NCI-H1092 treated with DMSO at 0.1 percent for 48 hours (cell line): ENCODE data around the gene PDHX.
"Not testable (repeated sequence)": the region's sequence is repeated elsewhere in the genome, so short reads cannot be mapped to it uniquely, and the experiment has no call there.

Experiments used
- DNase-seq: peaks from one replicate; lab custom pipeline; 2025; lab: John Stamatoyannopoulos, UW

PDHX gene

DNA sequence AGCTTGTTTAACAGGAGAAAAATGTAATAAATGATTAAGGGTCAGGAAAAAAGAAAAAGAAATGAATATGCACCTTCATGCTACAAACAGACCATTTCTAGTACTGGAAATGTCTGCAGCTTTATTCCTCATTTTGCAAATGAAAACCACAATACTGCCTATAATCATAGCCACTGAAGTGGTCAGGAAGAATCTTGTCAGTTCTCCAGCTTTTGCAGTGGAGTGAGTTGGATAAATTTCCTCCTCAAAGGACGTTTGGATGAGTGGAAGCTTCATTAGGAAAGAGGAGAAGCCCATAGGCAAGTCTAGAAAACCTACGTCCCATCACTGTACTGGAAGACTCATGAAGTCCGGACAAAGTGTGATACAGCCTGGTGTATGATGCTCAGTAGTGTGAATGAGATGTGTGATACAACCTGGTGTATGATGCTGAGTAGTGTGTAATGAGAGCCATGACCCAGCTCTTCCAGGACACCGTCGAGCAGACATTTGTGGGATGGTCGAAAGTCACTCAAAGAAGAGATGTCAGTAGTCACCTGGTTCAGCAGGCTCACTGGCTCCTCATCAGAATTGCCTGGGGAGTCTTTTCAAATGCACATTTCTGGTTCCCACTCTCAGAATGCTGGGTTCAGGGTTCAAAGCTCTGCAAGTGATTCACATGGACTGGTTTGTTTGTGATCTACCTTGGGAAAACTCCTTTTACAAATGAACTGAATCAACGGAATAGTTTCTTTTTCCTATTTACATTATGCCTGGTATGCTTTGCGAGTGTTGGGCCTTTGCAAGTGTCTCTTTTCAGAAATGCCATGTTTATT, 101.3 kb downstream of the PDHX start:
- DNase-seq, result no peak

DNA sequence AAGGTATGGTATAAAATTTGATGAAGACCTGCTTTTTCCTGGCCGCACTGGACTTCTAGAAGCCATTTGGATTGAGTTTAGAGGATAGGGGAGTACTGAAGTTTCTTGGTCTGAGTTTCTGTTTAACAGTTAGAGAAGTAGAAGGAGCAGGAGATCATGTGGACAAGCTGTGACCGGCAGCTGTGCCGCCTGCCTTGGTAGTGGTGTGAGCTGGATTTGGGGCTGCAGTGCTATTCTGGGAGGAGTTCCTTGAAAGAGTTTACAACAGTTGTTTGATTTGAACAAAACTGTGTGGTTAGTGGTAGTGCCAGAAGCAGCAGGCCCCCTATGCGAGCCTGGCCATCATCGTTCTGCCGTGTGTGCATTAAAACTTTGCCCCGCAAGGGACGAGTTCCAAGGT, 105.2 kb downstream of the PDHX start:
- no peak for DNase-seq

GRCh38 chr11:35023940-35024339, 107.5 kb downstream of the PDHX start:
- DNase-seq, result not testable (repeated sequence)

DNA sequence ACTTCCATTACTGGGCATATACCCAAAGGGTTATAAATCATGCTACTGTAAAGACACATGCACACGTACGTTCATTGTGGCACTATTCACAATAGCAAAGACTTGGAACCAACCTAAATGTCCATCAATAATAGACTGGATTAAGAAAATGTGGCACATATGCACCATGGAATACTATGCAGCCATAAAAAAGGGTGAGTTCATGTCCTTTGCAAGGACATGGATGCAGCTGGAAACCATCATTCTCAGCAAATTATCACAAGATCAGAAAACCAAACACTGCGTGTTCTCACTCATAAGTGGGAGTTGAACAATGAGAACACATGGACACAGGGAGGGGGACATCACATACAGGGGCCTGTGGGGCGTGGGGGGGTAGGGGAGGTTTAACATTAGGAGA, 111.6 kb downstream of the PDHX start:
- not testable (repeated sequence) for DNase-seq

DNA sequence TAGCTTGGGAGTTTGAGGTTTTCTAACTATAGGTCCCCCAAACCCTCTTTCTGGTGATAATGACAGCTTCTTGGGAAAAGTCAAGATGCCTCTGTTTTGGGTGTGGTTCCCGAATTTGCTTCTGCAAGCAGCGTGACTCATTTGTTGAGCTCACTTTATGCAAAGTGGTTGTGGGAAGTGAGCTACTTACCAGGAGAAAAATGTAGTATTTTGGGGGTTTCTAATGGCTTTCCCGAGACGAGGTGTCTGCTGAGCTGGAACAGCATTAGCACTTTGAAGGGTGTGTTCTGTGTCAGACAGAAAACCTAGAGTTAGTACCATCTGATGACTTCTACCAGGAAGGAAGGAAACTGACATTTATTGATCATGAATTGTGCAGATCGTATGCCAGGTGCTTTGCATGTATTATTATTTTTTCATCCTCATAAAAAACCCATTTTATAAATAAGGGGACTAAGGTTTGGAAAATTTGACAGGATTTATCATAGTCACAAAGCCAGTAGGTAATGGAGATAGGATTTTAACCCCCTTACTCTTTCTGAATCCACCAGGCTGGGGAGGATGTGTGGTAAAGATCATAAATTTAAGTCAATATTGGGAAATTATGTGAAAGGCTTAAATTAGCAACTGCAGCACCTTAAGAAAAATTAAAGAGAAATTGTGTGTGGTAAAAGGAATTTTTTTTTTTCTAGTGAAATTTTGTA, 113.7 kb downstream of the PDHX start:
- DNase-seq, result no peak

DNA sequence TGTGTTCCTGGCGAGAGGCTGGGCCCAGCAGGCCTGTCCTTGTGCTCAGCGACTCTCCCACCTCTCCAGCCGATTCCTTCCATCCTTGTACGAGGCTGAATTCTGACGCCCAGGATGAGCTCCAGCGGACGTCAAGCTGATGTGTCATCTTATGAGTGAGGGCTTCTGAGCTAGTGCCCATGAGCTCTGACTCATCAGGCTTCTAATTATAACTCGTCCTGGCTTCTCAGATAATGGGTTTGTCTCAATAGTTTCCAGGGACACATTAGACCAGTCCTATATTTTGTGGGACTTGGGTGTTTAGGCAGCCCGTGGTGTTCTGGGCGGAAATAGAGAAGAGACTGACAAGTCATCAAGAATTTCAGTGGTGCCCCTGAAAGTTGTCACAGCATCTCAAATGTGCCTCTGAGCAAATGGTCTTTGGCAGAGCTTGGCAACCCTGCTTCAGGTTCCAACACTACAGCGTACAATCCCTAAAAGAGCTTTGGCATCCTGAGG, 114.3 kb downstream of the PDHX start:
- no peak for DNase-seq

DNA sequence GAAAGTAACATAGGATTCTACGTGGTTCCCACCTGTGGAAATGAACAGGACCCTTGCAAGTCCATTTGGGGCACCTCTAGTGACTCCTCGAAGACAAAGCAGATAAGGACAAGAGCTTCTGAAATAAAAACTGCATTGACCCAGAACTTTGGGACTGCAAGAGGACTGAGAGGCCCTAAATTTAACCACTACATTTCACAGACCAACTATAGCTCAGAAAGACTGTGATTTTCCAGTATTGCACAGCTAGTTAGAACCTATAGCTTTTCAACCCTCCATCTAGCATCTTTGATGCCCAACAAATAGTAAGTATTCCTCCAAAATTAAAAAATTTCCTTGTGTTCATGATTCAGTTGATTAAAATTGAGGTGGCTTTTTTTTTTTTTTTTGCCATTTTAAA, 114.9 kb downstream of the PDHX start:
- no peak for DNase-seq

DNA sequence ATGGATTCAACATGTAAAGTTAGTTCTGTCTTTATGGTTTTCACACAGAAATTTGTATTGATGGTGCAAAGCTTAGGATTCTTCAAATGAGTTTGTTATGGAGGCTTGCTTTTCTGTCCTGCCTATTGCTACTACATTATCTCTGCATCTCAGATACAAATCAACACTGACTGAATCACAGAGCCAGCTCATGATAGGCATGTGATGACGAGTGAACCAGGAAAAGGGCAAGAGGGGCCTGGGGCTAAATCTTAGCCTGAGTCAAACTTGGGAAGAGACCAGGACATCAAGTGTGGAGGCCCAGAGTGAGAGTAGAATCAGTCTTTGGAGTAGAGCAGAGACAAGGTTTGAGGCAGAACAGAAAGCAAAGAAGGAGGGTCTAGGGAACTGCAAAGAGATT, 115.4 kb downstream of the PDHX start:
- no peak for DNase-seq

DNA sequence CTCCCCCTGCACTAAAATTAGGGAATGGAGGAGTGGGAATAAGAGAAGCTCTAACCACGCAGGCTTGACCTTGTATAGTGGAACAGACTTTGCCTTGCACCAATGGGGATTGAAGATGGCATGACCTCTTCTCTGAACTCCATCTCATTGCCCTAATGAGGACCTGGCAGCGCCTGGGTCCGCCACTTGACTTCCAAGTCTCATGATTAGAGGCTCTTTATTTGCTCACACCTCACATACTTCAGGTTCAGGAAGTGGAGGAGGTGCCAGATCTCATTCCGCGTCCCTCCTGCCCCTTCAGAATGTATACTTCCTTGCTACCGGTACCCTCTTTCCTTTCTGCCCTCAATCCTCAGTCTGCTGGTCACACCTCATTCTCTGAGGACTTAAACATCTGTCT, 116.6 kb downstream of the PDHX start:
- no peak for DNase-seq

- no peak for DNase-seq
These were observed 118.0 kb downstream of the PDHX start for GRCh38 chr11:35034401-35034800.

DNA sequence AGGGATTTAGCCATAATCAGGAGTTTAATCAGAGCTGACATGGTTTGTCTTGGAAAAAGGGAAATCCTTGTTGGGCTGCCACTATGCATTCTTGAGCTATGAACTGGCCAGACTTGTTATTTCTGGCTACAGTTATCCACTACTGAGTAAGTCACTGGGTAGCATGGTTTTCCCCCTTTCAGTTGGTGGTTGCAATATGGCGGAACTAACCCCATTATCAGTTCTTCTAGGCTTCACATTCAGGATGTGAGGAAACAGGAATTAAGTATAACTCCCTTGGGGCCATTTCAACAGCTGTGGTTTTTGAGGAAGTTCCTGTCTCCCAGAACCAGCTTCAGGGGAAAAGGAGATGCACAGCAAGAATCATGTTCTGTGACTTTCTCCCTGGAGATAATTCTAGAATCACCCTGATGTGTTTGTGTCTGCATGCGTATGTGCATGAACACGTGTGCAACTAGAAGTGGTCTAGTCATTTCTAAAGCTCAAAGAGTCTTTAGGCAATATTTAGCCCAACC, 119.5 kb downstream of the PDHX start:
- no peak for DNase-seq

DNA sequence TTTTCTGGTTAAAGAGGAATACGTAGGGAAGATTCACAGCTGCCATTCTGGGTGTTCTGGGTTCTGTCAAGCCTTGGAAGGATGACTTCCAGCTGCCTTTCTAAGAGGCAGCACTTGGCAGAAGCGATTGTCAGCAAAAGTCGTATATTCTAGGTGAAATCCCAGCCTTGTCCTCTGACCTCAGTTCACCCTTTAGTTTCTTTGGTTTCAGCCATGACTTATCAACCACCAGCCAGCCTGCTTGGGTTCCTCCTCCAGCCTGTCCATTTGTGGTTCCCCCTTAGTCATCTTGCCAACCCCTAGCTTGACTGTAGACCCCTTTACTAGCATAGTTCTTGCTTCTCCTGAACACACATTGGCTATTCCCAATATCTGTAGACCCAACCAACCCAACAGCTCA, 120.2 kb downstream of the PDHX start:
- DNase-seq, result no peak

DNA sequence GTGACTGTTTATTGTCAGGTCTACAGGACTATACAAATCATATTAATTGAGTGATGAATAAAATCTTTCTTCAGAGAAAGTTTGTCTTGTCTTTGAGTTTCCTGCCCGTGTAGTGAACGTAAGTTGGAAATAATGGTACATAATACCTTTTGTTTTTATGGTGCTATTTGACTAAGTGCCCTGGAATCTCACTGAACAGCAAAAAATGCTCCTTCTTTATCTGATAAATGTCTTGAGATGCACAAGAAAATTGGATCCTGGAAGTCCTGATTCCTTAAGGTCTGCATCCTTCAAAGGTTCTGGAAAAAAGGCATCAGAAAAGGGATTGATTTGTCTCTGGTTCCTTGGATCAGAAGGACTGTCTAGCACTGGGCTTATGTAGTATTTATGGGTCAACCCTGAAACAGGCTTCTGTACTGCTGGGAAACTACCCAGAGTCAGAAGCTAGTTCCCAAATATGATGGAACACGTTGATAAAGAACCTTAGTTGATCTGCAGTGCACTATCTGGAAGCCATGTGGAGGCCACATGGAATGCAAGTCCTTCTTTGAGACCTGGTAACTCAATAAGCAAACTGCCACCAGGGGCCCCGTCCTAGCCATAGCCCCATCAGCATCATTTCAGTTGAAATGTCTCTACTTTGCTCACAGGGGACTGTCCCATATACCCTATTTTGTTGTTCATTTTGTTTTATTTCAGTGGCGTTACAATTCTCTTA, 122.0 kb downstream of the PDHX start:
- DNase-seq, result no peak

- DNase-seq, result no peak
These were observed 122.7 kb downstream of the PDHX start for GRCh38 chr11:35039076-35039475.

DNA sequence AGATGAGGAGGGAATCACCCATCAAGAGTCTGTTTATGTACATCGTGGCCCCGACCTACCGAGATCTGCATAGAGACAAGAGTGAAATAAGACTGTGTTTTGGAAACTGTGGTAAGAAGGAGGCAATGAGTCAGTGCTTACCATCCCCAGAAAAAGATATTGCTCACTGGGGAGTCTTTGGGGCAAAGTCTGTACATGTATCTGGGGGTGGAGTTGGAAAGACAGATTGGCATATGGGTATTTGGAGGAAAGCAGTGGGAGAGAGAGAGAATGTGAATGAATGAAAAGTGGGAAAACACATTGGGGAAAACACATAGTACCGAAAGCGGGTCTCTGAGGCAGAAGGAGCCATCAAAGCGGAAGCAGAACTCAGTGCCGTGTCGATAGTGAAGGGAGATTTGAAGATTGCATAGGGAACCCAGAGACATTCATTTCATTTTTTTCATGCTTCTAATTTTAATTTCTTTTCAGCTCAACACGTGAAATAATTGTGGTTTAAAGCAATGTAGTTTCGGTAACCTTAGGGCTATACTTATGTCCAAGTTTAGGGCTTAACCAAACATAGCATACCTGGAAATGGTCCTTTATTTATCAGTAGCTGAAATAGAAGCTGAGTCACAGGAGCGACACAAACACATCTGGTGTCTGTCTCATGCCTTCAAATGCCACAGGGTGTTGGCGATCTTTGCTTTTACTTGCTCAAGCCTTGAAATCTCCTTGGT, 124.0 kb downstream of the PDHX start:
- no peak for DNase-seq

DNA sequence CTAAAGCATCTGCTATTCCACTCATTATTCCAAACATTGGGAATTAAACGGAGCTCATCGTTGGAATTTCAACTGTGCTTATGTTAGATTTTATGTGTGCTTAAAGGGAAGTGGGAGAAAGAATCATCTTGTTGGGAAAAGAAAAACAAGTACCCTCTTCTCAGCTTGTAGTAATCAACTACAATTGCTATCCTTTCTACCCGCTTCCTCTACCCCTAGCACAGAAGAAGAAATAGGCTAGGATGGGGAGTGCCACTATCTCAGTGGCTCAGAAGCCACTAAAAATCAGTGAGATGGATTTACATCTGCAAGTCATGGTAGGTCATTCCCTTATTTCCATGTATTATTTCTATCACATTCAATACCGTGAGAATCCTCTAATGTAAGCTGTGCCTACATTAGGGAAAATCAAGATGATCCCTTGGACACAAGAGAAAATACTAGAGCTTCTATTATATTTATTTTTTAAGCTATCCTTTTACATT, 124.7 kb downstream of the PDHX start:
- no peak for DNase-seq

DNA sequence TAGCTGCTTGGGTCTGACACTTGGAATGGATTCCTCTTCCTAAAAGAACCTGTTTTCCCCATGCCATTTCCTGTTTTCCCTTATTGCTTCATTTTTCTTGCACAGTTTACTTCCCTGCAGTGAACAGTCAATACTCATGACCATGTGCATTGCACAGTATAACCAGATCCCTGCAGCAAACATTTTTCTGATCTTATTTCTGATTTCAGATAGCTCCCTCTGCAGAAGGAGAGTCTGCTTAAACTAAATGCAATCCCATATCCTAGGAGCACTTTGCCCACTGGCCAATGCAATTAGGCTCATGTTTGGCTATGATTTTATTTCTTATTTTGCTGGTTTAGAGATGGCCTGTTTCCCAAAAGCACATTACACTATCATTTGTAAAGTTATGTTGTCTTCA, 125.8 kb downstream of the PDHX start:
- no peak for DNase-seq

GRCh38 chr11:35042913-35043312, 126.5 kb downstream of the PDHX start:
- no peak for DNase-seq

- no peak for DNase-seq
These were observed 127.5 kb downstream of the PDHX start for GRCh38 chr11:35043936-35044335.

GRCh38 chr11:35045236-35045820, 128.9 kb downstream of the PDHX start:
- DNase-seq, result no peak
